ENCODE data around the gene REEP5. TPM values are rescaled to one million over a fixed set of nuclear protein-coding genes. Genes with fewer than 3 reads are reported as not detected.
"Not testable (repeated sequence)": the region's sequence is repeated elsewhere in the genome, so short reads cannot be mapped to it uniquely, and the experiment has no call there.

REEP5 gene
- polyA plus RNA-seq (ENCODE audit: low read depth in 6 of 6) = 100 to 1,000 TPM in 3 of 6 donors, 10 to 100 TPM in 3; 92.3 to 138 (median 101) TPM

DNA sequence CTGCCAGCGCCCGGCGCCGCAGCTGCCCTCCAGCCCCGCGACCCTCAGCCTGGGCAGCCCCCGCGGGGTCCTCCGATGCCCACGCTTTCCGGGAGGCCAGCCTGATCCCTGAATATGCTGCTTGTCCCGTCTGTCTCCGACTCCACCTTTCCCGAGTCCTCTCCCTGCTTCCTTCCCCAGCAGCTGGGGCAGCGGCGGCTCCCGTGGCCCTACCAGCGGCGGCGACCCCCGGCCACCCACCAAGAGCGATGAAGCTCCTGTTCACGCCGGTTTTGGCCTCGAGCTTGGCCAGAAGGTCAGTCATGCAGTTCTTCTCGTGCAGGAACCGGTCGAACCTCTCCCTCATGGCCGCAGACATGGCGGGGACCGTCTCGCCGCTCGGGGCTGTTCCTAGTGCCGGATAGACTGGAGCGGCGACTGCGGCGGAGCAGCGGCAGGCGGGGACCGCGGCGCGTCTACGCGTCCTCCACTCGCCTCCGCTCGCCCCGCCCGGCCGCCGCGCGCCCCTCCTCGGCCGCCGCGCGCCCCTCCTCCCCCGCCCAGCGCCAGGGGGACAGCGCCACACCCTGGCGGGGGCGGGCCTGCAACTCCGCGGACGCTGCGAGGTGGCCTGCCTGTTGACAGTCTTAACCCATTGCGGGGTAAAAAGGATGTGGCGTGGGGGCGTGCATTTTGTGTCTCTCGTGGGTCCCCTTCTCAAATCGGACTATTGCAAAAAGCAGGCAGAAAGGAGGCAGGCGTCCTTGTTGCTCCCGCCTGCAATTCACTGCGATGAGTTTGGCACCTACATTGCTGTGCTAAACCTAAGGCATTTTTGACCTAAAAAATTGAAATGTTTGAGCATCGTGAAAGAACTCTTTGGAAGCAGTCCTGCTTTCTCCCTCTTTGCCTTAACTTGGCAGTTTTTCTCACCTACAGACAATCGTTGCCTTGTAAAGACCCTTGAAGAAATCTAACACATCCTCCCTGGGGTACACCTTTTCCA, at the start of gene REEP5:
TSS of gene REEP5 (minus strand) at position 395 of the 985 bp plus-strand sequence. CDS start at position 358, 37 bp downstream.
- H3K4me3 Mint-ChIP-seq = peak within 1 kb of the TSS; percentile 77 to 98 (median 90)
- H3K9me3 Mint-ChIP-seq = no peaks in the 10 kb centered on the region
- ATAC-seq (ENCODE audit: low read depth in 2 of 2) (peak; percentile 66 to 68), DNase-seq (peak; percentile 85)
- no peaks in the 10 kb centered on the region for H3K27me3 Mint-ChIP-seq
- H3K4me1 Mint-ChIP-seq = peaks cover 44 to 84% (median 58%) of the 10 kb centered on the region in 3 donors
- peaks cover 0 to 18% of the 10 kb centered on the region in 2 donors for H3K36me3 Mint-ChIP-seq
- H3K27ac Mint-ChIP-seq = peak within 1 kb of the TSS; percentile 84 to 99 (median 96)

DNA sequence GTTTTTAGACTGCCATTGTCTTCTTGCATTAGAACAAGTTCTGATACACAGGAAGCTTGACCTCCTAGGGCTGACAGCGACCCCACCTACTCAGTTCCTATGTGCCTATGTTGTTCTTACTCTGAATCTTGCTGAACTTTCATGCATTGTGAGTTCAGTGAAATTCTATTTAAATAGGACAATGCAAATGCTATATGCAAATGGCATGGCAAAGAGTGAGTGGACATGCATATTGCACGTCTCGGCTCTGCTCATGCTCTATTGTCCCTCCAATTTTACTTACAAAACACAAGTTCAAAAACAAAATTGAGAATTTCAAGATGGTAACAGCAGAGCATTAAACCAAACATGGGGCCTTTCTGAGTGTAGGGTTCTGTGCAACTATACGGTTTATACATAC, 49.2 kb upstream of the REEP5 start:
- H3K9me3 Mint-ChIP-seq = no peaks in the 10 kb centered on the region

DNA sequence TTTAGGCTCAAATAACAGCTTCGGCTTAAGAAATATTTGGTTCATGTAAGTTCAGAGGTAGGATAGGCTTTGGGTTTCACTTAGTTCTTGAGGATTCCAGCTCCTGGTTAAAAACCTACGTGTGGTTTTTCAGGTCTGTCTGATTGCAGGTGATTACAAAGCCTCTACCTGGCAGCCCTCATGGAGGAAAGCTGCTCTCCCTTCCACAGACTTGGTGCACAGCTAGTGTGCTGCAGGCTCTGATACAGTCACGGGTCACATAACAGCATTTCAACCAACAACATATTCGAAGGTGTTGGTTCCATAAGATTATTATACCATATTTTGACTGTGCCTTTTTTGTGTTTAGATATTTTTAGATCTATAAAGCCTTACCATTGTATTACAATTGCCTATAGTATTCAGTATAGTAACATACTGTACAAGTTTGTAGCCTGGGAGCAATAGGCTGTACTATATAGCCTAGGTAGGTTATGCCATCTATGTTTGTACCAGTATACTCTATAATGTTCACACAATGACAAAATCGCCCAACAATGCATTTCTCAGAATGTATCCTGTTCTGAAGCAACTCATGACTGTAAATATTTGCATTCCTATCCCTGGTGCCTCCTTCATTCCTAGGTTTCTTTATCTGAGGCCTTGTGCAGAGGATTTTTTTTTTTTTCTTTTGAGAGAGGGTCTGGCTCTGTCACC, 46.5 kb upstream of the REEP5 start:
- DNase-seq (no peak), ATAC-seq (ENCODE audit: low read depth in 2 of 2) (no peak)
- H3K4me1 Mint-ChIP-seq = peaks cover 6 to 10% (median 8%) of the 10 kb centered on the region in 3 donors
- H3K27ac Mint-ChIP-seq = peak overlapping the region in 2 of 6 donors; percentile 24 to 33
- no peaks in the 10 kb centered on the region for H3K36me3 Mint-ChIP-seq
- no peaks in the 10 kb centered on the region for H3K9me3 Mint-ChIP-seq
- H3K4me3 Mint-ChIP-seq = no peak overlapping the region
- H3K27me3 Mint-ChIP-seq = no peaks in the 10 kb centered on the region

More for the DNA sequence above, 49.2 kb upstream of the REEP5 start:
- ATAC-seq (ENCODE audit: low read depth in 2 of 2) (no peak), DNase-seq (no peak)
- Mint-ChIP-seq H3K36me3 (no peaks in the 10 kb centered on the region), H3K27me3 (no peaks in the 10 kb centered on the region), H3K27ac (no peak overlapping the region), H3K4me1 (peaks cover 8 to 13% (median 12%) of the 10 kb centered on the region in 3 donors), H3K4me3 (no peak overlapping the region)

- Mint-ChIP-seq H3K36me3 (no peaks in the 10 kb centered on the region), H3K4me3 (no peak overlapping the region), H3K9me3 (no peaks in the 10 kb centered on the region), H3K4me1 (peaks cover 9 to 18% (median 13%) of the 10 kb centered on the region in 3 donors), H3K27ac (peak overlapping the region in 1 of 6 donors; percentile 63), H3K27me3 (no peaks in the 10 kb centered on the region)
- ATAC-seq (ENCODE audit: low read depth in 2 of 2) (no peak), DNase-seq (no peak)
Observed at GRCh38 chr5:112967520-112968083, 45.6 kb upstream of the REEP5 start.

DNA sequence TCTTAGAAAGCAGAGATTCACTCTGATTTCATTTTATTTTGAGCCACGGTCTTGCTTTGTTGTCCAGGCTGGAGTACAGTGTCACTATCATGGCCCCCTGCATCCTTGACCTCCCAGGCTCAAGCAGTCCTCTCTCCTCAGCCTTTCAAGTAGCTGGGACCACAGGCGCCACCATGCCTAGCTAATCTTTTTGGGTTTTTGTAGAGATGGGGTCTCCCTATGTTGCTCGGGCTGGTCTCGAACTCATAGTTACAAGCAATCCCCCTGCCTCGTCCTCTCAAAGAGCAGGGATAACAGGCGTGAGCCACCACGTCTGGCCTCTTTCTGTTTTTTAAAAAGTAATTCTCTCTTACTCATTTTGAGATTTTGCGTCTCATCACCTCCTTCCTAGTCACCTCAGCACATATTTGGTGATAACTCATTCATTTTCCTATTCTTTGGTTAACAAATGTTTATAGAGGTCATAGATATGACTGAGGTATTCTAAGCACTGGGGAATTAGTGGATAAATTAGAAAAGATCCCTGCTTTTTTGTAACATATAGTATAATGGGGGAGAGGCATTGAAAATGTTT, 43.8 kb upstream of the REEP5 start:
- no peaks in the 10 kb centered on the region for H3K27me3 Mint-ChIP-seq
- no peak overlapping the region for H3K4me3 Mint-ChIP-seq
- DNase-seq = no peak
- no peaks in the 10 kb centered on the region for H3K9me3 Mint-ChIP-seq
- H3K4me1 Mint-ChIP-seq = peaks cover 12 to 18% (median 13%) of the 10 kb centered on the region in 3 donors
- no peaks in the 10 kb centered on the region for H3K36me3 Mint-ChIP-seq
- no peak overlapping the region for H3K27ac Mint-ChIP-seq
- no peak for ATAC-seq (ENCODE audit: low read depth in 2 of 2)

DNA sequence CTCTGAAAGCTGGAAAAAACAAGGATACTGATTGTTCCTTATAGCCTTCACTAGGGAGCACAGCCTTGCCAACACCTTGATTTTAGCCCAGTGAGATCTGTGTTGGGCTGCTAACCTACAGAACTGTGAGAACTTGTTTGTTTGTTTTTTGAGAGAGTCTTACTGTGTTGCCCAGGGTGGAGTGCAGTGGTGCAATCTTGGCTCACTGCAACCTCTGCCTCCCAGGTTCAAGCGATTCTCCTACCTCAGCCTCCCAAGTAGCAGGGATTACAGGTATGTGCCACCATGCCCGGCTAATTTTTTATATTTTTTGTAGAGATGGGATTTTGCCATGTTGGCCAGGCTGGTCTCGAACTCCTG, 41.3 kb upstream of the REEP5 start:
- not testable (repeated sequence) for ATAC-seq (ENCODE audit: low read depth in 2 of 2); H3K4me3 Mint-ChIP-seq; H3K27me3 Mint-ChIP-seq; H3K36me3 Mint-ChIP-seq; DNase-seq; H3K9me3 Mint-ChIP-seq
- H3K4me1 Mint-ChIP-seq = peaks cover 13 to 20% (median 19%) of the 10 kb centered on the region in 3 donors
- H3K27ac Mint-ChIP-seq = peak overlapping the region in 1 of 6 donors; percentile 23

DNA sequence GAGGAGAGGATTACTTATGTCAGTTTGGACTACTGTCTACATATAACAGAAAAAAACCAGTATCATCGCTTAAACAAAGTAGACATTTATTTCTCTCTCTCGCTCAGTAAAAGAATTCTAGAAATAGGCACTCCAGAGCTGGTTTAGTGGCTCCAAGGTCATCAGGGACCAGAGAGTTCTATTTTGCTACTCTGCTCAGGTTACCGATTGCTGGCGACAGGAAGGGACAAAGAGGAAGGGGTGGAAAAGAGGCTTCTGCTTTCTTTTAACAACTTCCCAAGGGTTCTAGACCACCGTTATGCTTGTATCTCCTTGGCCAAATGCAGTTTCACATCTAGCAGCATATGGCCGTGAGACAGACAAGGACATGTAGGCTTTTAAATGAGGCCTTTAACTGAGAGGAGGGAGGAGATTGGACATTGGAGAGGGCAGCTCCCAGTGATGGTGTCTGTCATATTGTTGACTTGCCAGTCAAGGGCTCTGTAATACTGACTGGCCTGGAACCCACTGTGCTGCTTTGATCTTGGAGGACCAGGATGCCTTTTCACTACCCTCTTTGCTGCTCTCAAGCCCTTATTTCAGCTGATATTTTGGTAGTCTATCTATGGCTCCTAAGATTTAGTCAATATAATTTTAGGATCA, 39.0 kb upstream of the REEP5 start:
- Mint-ChIP-seq H3K27me3 (no peaks in the 10 kb centered on the region), H3K4me3 (no peak overlapping the region), H3K36me3 (no peaks in the 10 kb centered on the region), H3K27ac (peak overlapping the region in 1 of 6 donors; percentile 77), H3K4me1 (peaks cover 13 to 20% (median 19%) of the 10 kb centered on the region in 3 donors), H3K9me3 (no peaks in the 10 kb centered on the region)
- DNase-seq (no peak), ATAC-seq (ENCODE audit: low read depth in 2 of 2) (no peak)

GRCh38 chr5:112960315-112960714, 38.3 kb upstream of the REEP5 start:
- H3K27ac Mint-ChIP-seq = peak overlapping the region in 2 of 6 donors; percentile 41 to 77
- peaks cover 13 to 20% (median 19%) of the 10 kb centered on the region in 3 donors for H3K4me1 Mint-ChIP-seq
- no peak for DNase-seq
- no peaks in the 10 kb centered on the region for H3K36me3 Mint-ChIP-seq
- ATAC-seq (ENCODE audit: low read depth in 2 of 2) = no peak
- H3K4me3 Mint-ChIP-seq = no peak overlapping the region
- H3K27me3 Mint-ChIP-seq = no peaks in the 10 kb centered on the region
- no peaks in the 10 kb centered on the region for H3K9me3 Mint-ChIP-seq

DNA sequence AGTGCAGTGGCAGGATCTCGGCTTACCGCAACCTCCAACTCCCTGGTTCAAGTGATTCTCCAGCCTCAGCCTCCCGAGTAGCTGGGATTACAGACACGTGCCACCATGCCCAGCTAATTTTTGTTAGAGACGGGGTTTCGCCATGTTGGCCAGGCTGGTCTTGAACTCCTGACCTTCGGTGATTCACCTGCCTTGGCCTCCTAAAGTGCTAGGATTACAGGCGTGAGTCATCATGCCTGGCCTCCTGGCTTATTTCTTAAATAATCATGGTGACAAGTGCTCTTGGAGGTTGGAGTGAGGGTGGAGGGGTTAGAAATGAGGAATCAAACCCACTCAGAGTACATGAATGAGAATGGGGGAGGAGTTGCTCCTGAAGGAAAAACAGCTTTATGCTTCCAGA, 37.8 kb upstream of the REEP5 start:
- not testable (repeated sequence) for ATAC-seq (ENCODE audit: low read depth in 2 of 2); H3K4me3 Mint-ChIP-seq; H3K27me3 Mint-ChIP-seq; H3K36me3 Mint-ChIP-seq; H3K27ac Mint-ChIP-seq; DNase-seq; H3K9me3 Mint-ChIP-seq
- peaks cover 13 to 20% (median 19%) of the 10 kb centered on the region in 3 donors for H3K4me1 Mint-ChIP-seq

- peaks cover 0 to 2% (median 0%) of the 10 kb centered on the region in 7 donors for H3K9me3 Mint-ChIP-seq
- H3K4me1 Mint-ChIP-seq = peaks cover 6 to 12% (median 9%) of the 10 kb centered on the region in 3 donors
- no peak for ATAC-seq (ENCODE audit: low read depth in 2 of 2)
- H3K27ac Mint-ChIP-seq = no peak overlapping the region
- no peak for DNase-seq
- H3K27me3 Mint-ChIP-seq = no peaks in the 10 kb centered on the region
- H3K36me3 Mint-ChIP-seq = no peaks in the 10 kb centered on the region
- no peak overlapping the region for H3K4me3 Mint-ChIP-seq
Observed at GRCh38 chr5:112958093-112959088, 36.4 kb upstream of the REEP5 start.

GRCh38 chr5:112957036-112957808, 35.2 kb upstream of the REEP5 start:
- no peaks in the 10 kb centered on the region for H3K27me3 Mint-ChIP-seq
- H3K4me3 Mint-ChIP-seq = no peak overlapping the region
- no peak overlapping the region for H3K27ac Mint-ChIP-seq
- ATAC-seq (ENCODE audit: low read depth in 2 of 2) (no peak), DNase-seq (no peak)
- H3K36me3 Mint-ChIP-seq = no peaks in the 10 kb centered on the region
- peaks cover 0 to 2% (median 0%) of the 10 kb centered on the region in 7 donors for H3K9me3 Mint-ChIP-seq
- H3K4me1 Mint-ChIP-seq = peaks cover 0 to 9% (median 5%) of the 10 kb centered on the region in 3 donors
